ENCODE results near the gene TREML4.

The TREML4 gene

DNA sequence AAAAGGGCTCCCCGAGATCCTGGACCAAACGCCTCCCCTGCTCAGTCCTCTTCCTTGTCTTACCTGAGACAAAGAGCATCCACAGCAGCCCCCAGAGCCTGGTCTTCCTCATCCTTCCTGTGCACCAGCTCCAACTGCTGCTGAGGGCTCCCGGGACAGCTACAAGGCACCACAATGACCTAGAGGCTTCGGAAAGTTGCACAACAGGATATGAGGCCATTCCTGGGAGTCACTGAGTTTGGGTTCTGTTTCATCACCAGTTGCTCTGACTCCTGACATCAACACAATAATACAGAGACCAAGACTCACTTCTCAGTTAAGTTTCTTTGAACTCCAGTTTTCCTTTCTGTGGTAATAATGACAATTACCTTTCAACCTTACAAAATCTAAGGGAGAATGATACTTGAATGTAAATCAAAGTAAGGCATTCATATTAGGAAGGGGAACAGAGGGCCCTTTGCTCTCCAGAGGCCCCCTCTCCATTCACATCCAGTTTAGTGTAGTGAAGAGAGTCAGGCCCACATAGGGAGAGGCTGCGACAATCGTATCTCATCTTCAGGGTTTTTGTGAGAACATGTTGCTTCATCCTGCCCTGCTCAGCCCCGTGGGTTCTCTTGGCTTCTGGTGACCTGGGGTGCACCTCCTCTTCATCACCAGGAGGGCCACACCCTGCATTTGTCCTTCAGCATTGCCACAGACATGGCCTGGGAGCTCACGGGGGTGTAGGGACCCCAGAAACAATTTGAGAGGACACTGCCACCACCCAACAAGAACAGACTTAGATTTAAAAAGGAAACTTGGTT is 58.6 kb downstream of the TREML4 start, which contains the start of gene TREM1:
Gene TREM1 (minus strand): TSS at position 139 of the 803 bp plus-strand sequence. CDS start 27 bp downstream, at position 112.
- Histone ChIP-seq H3K4me1 (ENCODE audit: control insufficient read depth, insufficient read depth, low read length) (no peaks in the 10 kb centered on the region), H3K27ac (ENCODE audit: low read length) (no peak within 1 kb of the TSS), H3K27me3 (ENCODE audit: control insufficient read depth in 1 of 2, insufficient read depth in 2 of 2, low read length in 2 of 2) (peaks cover 0 to 6% of the 10 kb centered on the region in 2 donors), H3K9me3 (ENCODE audit: control insufficient read depth in 2 of 2, low read length in 2 of 2) (no peaks in the 10 kb centered on the region), H3K9ac (ENCODE audit: low read length in 2 of 2) (no peak within 1 kb of the TSS), H3K4me3 (ENCODE audit: low read length in 2 of 2) (no peak within 1 kb of the TSS), H3K36me3 (ENCODE audit: control insufficient read depth in 2 of 2, insufficient read depth in 2 of 2, low read length in 2 of 2) (no peaks in the 10 kb centered on the region)

DNA sequence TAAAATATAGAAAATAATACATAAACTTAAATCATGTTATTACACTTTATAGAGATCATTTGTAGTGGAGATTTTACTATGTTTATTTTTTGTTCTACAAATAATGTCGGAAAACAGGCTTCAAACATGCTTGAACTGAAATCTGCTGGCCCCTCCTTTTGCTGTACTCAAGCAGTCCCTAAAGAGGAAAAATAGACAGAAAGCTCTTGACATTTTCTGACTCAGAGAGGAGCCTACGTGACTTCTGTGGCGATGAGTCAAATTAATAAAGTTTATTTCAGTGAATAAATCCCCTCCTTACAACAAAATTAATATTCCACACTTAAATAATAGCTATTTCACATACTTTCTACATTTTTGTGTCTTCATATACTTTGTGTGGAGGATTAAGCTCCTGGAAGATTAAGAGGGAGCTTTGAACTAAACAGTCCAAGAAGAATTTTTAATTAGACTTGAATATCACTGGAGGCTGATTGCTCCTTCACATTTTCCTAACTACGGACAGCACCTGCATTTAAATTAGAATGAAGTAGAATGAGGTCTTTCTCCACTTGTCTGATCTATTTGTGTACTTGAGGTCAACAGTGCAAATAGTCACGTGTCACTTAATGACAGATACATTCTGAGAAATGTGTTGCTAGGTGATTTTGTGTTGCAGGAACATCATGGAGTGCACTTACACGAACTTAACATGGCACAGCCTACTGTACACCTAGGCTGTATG is 60.0 kb downstream of the TREML4 start:
- Histone ChIP-seq H3K27ac (ENCODE audit: low read length) (no peak overlapping the region), H3K4me1 (ENCODE audit: control insufficient read depth, insufficient read depth, low read length) (no peaks in the 10 kb centered on the region), H3K4me3 (ENCODE audit: low read length in 2 of 2) (no peak overlapping the region), H3K27me3 (ENCODE audit: control insufficient read depth in 1 of 2, insufficient read depth in 2 of 2, low read length in 2 of 2) (peaks cover 0 to 2% of the 10 kb centered on the region in 2 donors), H3K9me3 (ENCODE audit: control insufficient read depth in 2 of 2, low read length in 2 of 2) (no peaks in the 10 kb centered on the region), H3K36me3 (ENCODE audit: control insufficient read depth in 2 of 2, insufficient read depth in 2 of 2, low read length in 2 of 2) (no peaks in the 10 kb centered on the region), H3K9ac (ENCODE audit: low read length in 2 of 2) (no peak overlapping the region)

Data from stomach smooth muscle (tissue), 2 donors.